Inflammatory macrophage treated with lipopolysaccharide for 4 hours (primary cell): ENCODE measurements around the gene OMP.

Source experiments
- DNase-seq: peaks from one replicate; pipeline ENCODE4 v3.0.0-alpha.2; 2020

The OMP gene

DNA sequence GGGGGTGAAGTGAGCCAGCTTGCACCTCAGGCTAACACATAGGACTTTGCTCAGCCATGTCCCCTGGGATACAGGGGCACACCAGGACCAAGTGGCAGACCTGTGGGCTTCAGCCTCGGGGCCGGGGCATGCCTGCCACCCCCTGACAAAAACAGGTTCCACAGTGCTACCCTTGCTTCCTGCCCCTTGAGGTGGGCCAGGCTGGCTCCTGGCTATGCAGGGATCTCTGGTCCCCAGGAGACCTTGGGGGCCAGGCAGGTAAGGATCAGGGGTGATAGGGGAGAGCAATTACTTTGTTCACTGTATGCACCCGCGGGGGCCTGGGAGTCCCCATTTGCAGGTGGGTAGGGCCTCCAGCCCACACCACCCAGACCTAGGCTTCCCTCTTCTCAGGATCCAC is 23.1 kb downstream of the OMP start:
- DNase-seq = no peak

DNA sequence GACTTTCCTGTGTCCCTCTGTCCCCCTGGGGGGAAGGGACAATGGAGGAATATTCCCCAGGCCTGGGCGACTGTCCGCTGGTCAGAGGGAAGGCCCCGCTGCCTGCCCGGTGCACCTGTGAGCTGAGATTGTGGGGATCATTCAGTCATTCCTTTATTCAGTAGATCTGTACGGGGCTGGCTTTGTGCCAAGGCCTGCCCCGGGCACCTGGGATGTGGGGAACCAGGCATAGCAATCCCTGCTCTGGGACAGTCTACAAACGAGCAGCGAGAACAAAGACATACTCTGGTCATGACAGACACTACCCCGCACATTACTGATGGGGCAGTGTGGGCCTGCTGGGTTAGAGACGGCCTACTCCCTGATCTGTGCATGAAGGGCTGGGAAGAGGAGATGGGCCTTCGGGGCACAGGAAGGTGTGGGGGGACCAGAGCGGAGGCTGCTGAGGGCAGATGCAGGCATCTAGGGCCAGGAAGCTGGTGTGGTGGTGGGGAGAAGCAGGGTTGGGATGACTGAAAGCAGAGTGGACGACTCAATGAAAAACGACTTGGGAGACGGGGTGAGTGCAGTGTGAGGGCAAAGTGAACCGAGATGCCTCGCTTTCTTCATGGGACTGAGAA is 23.6 kb downstream of the OMP start:
- no peak for DNase-seq

GRCh38 chr11:77126861-77127234 is 24.2 kb downstream of the OMP start:
- no peak for DNase-seq

DNA sequence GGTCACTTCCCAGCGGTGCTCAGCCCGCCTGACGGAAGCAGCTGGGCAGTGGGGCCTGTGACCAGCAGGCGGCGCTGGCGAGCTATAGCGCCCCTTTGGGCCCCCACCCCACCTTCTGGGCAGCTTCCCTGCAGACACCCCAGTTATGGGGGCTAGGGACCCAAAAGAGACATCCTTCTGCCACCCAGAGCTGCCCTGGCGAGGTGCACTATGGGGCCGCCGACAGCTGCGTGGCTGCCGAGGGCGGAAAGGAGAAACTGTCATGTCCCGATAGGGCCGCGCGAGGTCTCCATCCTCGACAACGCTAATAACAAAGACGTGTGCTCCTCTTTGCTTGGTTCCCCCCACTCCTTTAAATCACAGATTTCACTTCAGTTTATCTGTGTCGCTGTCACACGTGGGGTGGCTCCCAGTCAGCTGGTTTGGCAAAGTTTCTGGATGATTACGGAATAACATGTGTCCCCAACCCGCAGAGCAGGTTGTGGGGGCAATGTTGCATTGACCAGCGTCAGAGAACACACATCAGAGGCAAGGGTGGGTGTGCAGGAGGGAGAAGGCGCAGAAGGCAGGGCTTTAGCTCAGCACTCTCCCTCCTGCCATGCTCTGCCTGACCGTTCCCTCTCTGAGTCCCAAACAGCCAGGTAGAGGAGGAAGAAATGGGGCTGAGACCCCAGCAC is 24.7 kb downstream of the OMP start:
- DNase-seq = peak; percentile 23

GRCh38 chr11:77127920-77128691 is 25.5 kb downstream of the OMP start, which contains the start of gene MYO7A:
Gene MYO7A (plus strand): TSS chr11:77128246. CDS start chr11:77130635, 2,389 bp downstream.
- no peak for DNase-seq

DNA sequence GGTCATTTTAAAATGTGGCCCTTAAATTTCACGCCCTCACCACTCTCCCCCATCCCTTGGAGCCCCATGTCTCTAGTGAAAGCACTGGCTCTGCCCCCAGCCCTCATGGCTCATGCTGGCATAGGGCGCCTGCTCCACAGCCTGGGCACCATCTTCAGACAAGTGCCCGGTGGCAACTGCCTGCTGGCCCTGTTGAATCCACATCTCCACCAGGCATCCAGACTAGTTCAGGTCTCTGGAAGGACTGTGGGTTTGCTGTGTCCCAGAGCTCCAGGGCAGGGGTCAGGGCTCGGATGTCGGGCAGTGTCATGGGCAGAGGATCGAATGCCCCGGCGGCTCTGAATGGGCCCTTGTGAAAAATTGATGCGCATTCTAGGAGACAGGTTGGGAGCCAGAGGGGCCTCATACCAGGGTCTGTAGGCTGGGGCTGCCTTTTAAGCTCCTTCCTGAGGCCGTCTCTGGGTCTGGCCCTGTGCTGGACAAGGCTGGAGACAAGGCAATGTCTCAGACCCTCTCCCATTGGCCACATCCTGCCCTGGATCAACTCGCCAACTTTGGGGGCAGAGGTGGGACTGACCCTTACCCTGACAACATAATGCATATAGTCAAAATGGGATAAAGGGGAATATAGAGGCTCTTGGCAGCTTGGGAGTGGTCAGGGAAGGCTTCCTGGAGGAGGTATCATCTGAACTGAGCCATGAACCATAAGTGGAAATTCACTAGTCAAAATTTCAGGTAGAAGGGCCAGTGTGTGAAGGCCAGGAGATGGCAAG is 26.6 kb downstream of the OMP start:
- DNase-seq = no peak

- DNase-seq = no peak
Observed at GRCh38 chr11:77129842-77130756, 27.5 kb downstream of the OMP start.

DNA sequence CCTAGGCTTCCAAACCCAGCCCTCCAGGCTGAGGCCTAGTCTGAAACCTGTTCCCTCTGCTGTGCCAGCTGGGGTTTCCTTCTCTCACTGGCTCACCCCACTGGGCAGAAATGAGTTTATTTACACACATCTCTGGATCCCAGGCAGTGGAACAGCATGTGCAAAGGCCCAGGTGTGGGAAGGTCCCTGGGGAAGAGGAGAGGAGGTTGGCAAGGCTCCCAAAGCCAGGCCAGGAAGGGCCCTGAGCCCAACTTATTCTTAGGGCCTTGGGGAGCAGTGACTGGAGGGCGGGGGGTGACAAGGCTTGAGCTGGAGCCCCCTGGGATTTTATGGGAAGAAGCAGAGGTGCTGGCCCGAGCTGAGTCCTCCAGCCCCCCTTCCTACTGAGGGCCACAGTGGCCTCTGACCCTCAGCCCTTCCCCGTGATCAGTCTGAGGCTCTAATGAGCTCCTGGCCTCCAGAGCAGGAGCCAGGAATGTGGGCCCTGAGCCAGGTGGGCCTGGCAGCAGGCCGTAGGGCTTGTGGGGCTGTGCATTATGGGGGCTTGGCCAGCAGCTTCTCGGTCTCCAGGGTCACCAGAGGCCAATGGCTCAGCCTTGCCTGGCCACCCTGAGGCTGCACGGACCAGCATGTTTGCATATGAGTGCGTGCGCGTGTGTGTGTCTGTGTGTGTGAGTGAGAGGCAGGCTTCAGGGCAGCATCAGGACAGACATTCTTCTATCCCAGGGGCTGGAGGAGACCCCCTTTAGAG is 28.3 kb downstream of the OMP start:
- no peak for DNase-seq

DNA sequence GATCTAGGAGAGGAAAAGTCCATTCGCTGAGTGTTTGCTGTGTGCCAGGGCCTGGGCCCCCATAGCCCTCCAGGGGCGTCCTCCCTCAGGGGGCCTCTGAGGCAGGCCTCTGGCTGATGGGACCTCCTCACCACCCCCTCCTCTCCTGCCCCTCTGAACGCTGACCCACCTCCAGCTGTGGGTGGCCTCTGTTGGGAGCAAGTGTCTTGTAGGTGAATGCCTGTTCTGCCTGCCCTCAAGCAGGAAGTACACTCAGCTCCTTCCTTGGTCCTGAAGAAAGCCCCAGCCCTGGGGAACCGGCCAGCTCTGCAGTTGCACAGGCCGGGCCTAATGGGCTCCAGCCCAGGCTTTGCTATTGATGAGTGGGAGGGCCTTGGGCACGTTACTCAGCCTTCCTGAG is 28.9 kb downstream of the OMP start:
- DNase-seq = no peak

- DNase-seq = no peak
Observed at GRCh38 chr11:77135069-77135468, 32.4 kb downstream of the OMP start.

DNA sequence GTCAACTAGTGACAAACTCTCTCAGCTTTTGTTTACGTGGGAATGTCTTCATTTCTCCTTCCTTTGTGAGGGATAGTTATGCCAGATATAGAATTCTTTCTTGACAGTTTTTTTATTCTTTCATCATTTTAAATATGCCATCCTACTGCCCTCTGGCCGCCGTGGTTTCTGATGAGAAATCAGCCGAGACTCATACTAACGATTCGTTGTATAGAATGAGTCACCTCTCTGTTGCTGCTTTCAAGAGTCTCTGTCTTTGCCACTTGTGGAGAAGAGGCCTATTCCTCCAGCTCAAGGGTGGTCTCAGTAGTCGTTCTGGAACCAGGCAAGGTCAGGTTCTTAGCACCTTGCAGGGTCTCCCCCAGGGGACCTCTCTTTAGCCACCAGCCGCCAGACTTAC is 33.4 kb downstream of the OMP start:
- DNase-seq = no peak

GRCh38 chr11:77136784-77137420 is 34.3 kb downstream of the OMP start:
- DNase-seq = no peak

DNA sequence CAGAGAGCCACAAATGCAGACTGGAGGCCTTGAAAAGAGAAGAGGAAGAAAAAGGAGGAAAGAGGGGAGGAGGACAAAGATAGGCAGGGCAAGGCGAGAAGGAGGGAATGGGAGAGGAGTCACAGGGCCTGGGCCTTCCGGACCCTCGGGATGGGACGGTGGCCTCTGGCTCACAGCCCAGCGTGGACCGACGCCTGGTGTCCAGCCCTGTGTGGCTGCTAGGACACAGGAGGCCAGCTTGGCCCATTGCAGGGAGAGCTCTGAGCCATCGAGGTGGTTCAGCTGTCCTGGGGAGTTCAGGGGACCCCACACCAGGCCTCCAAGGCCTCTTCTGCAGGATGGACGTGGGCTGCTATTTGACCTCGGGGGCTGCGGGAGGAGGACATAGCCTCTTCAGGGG is 34.8 kb downstream of the OMP start:
- no peak for DNase-seq

GRCh38 chr11:77138106-77138649 is 35.5 kb downstream of the OMP start:
- DNase-seq = no peak

DNA sequence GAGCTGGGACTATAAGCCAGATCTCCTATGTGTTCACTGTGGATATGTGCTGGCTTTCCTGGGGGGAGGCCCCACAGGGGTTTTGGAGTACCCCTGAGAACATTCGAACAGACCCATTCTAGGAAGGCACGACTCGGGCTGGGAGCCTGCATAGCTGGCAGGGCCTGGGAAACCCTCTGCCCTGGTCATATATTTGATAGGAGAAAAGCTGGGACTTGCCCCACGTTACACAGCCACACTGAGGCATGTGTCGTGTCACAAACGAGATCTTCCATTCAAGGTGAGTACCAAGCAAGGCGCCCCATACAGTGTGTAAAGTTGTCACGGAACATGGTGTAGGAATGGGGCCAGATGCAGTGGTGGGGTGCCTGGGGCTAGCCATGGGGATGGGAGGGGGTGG is 36.6 kb downstream of the OMP start:
- no peak for DNase-seq

DNA sequence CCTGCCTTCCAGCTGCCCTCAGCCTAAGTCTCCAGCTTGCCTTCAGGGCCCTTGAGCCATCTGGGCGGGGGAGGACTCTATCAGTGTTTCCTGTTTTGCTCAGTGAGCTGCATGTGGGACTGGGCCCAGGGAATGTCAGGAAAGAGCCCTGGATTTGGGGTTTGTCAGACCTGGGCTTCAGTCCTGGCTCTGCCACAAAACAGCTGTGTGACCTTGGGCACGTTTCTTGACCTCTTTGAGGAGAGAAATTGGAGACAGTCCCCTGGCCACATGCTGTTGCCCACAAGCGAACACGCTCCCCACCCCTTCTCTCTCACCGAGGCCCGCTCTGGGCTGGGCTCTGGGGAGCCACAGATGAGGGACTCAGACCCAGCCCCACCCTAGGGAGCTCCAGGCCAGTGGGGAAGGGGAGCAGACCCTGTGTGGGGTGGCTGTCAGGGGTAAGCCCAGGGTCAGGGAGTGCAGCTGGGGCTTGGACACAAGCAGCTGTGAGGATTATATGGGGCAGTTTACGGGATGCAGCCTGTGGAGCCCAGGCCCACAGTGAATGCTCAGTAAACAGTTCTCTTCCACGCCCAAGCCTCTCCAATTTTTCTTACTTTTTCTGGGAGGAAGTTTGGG is 37.7 kb downstream of the OMP start:
- DNase-seq = no peak

- DNase-seq = no peak
Observed at GRCh38 chr11:77141034-77141433, 38.4 kb downstream of the OMP start.

GRCh38 chr11:77141475-77141874 is 38.8 kb downstream of the OMP start:
- DNase-seq = no peak

DNA sequence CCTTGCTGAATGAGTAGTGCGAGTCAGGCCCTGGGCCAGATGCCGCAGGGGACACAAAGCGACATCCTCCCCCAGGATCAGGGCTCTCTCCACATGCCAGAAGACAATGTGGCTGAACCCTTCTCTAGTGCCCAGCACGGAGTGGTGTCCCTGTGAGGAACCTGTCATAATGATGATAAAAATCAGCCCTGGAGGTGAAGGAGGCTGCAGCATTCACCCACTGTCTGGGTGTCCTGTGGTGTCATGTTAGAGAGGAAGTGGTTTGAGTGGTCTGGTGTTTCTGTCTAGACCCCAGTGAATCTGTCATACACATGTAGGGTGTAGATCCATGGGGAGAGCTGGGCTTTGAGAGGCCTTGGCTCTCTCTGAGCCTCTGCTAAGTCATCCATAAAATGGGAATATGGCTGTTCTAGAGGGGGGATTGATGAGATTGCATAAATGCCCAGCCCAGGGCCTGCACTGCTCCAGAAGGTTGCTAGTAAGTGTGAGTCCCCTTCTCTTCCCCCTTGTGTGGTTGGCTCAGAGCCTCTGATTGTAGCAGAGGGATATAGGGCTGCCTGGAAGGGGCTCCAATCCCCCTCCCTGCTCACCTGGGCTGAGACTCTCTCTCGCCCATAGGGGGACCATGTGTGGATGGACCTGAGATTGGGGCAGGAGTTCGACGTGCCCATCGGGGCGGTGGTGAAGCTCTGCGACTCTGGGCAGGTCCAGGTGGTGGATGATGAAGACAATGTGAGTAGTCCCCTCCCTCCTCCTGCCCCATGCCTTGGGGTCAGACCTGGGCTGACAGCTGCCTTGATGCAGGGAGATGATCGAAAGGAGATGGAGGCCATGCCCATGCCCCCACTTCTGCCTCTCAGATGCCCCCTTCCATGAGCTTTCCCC is 39.7 kb downstream of the OMP start:
- no peak for DNase-seq
